Colonic mucosa (tissue), 4 donors: ENCODE data around the gene MYO19. TPM values are rescaled to one million over a fixed set of nuclear protein-coding genes. Genes with fewer than 3 reads are reported as not detected.
A peak's percentile ranks its signal among the peaks of the same experiment; 100 is the strongest.

Experiments
- DNase-seq: peaks from one replicate; pipeline ENCODE4 v3.0.0-alpha.2; 2020
- H3K27ac ChIP-seq: fragments of 200-600 bp; one replicate; pipeline ENCODE4 v1.8.0; 2021
- H3K27me3 ChIP-seq: fragments of 200-600 bp; one replicate; pipeline ENCODE4 v1.8.0; 2021
- H3K36me3 ChIP-seq: fragments of 200-600 bp; one replicate; pipeline ENCODE4 v1.8.0; 2021
- H3K4me1 ChIP-seq: fragments of 200-600 bp; one replicate; pipeline ENCODE4 v1.8.0; 2021; ENCODE audit warnings: mild to moderate bottlenecking
- H3K4me3 ChIP-seq: fragments of 200-600 bp; one replicate; pipeline ENCODE4 v1.8.0; 2021
- H3K9ac ChIP-seq, 2 donors: one replicate each; pipeline ENCODE4 v1.7.0; 2013; ENCODE audit warnings: control low read depth in 2 of 2, low read depth in 2 of 2, low read length in 2 of 2
- H3K9me3 ChIP-seq: fragments of 200-600 bp; one replicate; pipeline ENCODE4 v1.8.0; 2021
- intact Hi-C: fragments of 100-400 bp; cut with DNase I; formaldehyde crosslinking; loops from one replicate; pipeline ENCODE4 v1.14.1; 2022
- total RNA-seq, 2 donors: library from RNA; stranded (reverse); fragmentation: NEBNext Ultra II Directional in 1 of 2; extraction: Animal tissue kit (Norgen Biotek cat#: 25700) in 1 of 2; gene quantifications; one replicate each; pipeline ENCODE4 v1.2.1, GENCODE V29; 2021
- TF ChIP-seq, protein P1 (sequence below): fragments of 200-600 bp; IDR thresholded peaks from one replicate; pipeline ENCODE4 v1.8.0; 2022; ENCODE audit warnings: antibody characterized with exemption, mild to moderate bottlenecking
- donor health status: healthy.
- donor health status: DM: no; HTN: no; CAD: no.
- donor health status: DM: no; HTN: no; CAD: no.

MYO19 gene
- total RNA-seq, 2 donors from 2014 or later, result 48.8 to 149 TPM

DNA sequence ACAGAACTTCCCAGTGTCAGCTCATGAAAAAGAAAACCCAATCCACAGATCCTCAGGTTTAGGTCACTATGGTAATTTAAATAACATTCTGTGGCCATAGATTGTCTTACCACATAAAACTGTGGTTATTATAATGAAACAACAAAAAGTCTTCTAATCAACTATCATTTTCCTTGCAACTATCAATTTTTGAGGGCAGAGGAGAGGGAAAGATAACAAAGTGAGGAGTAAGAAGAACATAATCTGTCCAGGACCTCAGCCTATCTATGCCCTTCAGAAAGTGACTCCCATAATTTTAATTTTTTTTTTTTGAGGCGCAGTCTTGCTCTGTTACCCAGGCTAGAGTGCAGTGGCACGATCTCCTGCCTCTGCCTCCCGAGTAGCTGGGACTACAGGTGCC lies 6.0 kb upstream of the MYO19 start:
- no peak overlapping the region for H3K9ac ChIP-seq
- no peaks in the 10 kb centered on the region for H3K36me3 ChIP-seq
- DNase-seq, result no peak
- no peaks in the 10 kb centered on the region for H3K4me1 ChIP-seq
- no peaks in the 10 kb centered on the region for H3K27me3 ChIP-seq
- intact Hi-C loops, result no loop called here
- no peak overlapping the region for H3K27ac ChIP-seq
- TF ChIP-seq, protein P1, sequence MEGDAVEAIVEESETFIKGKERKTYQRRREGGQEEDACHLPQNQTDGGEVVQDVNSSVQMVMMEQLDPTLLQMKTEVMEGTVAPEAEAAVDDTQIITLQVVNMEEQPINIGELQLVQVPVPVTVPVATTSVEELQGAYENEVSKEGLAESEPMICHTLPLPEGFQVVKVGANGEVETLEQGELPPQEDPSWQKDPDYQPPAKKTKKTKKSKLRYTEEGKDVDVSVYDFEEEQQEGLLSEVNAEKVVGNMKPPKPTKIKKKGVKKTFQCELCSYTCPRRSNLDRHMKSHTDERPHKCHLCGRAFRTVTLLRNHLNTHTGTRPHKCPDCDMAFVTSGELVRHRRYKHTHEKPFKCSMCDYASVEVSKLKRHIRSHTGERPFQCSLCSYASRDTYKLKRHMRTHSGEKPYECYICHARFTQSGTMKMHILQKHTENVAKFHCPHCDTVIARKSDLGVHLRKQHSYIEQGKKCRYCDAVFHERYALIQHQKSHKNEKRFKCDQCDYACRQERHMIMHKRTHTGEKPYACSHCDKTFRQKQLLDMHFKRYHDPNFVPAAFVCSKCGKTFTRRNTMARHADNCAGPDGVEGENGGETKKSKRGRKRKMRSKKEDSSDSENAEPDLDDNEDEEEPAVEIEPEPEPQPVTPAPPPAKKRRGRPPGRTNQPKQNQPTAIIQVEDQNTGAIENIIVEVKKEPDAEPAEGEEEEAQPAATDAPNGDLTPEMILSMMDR, result no peak
- H3K9me3 ChIP-seq, result no peaks in the 10 kb centered on the region
- H3K4me3 ChIP-seq, result no peak overlapping the region

DNA sequence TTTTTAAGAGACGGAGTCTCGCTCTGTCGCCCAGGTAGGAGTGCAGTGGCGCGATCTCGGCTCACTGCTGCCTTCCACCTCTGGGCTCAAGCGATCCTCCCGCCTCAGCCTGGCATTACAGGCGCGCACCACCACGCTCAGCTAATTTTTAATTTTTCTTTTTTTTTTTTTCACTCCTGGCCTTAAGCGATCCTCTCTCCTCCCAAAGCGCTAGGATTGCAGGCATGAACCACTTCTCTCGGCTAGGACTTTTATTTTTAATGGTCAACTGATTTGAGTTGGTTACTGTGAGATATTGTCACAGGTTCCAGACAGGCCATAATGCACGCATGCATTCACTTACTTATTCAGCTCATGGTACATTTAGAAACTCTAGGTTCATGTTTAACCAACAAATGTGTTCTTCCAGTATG lies 1.0 kb upstream of the MYO19 start:
- TF ChIP-seq, protein P1, result no peak
- peak overlapping the region; percentile 93 to 98 for H3K9ac ChIP-seq
- H3K4me3 ChIP-seq, result peak overlapping the region; percentile 87

DNA sequence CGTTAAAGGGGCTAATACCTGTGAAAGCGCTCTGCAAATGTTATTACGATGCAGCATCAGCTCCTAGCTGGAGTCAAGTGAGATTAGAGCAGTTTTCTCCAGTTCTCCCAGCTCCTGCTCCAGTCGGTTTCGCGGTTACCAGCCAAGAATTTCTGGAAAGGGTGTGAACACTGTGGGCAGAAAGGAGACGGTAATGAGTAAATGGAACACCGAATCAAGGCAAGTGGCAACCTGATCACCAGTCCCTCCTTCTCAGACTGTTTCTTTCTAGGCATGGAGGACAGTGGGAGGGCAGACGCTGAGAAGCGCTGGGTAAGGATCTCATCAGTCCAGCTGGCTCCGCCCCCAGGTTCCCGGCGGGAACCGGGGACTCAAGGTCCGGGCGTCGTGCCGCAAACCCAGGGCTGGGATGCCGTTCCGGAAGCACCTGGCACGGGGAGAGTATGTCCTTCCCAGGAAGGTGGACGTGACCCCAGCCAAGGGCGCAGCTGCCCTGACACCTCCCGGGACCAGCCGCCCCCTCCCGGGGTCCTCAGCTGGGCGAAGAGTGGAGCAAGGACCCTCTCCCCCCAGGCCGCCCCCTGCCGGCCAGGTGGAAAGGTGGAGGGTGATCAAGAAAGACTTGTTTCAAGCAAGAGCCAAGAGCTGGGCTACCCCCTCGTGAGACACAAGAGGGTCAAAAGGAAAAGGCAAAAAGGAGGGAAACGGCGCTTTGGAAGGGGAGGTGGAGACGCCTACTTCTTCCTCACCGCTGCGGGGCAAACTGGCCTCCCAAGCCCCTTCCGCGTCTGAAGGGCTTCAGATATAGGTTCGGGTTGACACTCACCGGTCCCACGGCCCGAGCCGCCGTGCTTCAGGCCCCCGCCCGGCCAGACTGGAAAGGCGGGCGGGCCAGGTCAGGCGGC lies 481 bp downstream of the MYO19 start:
- Histone ChIP-seq H3K9me3 (no peaks in the 10 kb centered on the region), H3K27me3 (no peaks in the 10 kb centered on the region), H3K9ac (peak overlapping the region; percentile 93 to 98), H3K4me3 (peak overlapping the region; percentile 87), H3K4me1 (peaks cover 4% of the 10 kb centered on the region), H3K27ac (peak overlapping the region; percentile 93), H3K36me3 (no peaks in the 10 kb centered on the region)
- intact Hi-C loops, result no loop called here
- peak; percentile 81 for DNase-seq
- TF ChIP-seq, protein P1, result peak; percentile 52

More for the DNA sequence above, 1.0 kb upstream of the MYO19 start:
- no peaks in the 10 kb centered on the region for H3K27me3 ChIP-seq
- H3K9me3 ChIP-seq, result no peaks in the 10 kb centered on the region
- peaks cover 4% of the 10 kb centered on the region for H3K4me1 ChIP-seq
- intact Hi-C loops, result no loop called here
- no peak for DNase-seq
- no peaks in the 10 kb centered on the region for H3K36me3 ChIP-seq
- H3K27ac ChIP-seq, result peak overlapping the region; percentile 93

DNA sequence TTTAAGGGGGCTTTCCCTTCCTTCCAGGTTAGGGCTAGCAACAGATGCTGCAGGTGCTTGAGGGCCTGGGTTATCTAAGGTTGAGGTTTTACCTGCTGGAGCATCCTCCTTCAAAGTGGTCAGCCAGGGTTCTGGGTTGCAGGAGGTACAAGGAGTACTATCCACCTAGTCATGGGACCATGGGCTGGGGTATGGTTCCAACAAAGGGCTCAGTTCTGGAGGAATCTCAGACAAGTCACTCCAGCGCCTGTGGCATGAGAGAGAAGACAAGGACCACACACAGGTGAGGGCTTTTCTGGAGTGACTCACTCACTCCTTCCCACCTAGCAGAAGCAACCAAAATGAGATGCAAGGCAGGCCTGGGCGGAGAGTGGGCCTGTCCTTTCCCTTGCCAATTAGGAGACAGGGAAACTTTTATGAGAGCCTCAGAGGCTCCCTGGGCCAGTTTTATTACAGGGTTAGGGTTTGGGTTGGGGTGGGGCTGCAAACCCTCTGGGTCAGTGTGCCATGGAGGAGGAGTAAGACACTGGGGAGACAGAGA lies 2.2 kb downstream of the MYO19 start:
- H3K27me3 ChIP-seq, result no peaks in the 10 kb centered on the region
- intact Hi-C loops, result no loop called here
- H3K4me1 ChIP-seq, result peaks cover 4% of the 10 kb centered on the region
- TF ChIP-seq, protein P1, result no peak
- no peaks in the 10 kb centered on the region for H3K9me3 ChIP-seq
- H3K27ac ChIP-seq, result no peak overlapping the region
- H3K4me3 ChIP-seq, result no peak overlapping the region
- H3K9ac ChIP-seq, result no peak overlapping the region
- no peaks in the 10 kb centered on the region for H3K36me3 ChIP-seq
- peak; percentile 16 for DNase-seq

DNA sequence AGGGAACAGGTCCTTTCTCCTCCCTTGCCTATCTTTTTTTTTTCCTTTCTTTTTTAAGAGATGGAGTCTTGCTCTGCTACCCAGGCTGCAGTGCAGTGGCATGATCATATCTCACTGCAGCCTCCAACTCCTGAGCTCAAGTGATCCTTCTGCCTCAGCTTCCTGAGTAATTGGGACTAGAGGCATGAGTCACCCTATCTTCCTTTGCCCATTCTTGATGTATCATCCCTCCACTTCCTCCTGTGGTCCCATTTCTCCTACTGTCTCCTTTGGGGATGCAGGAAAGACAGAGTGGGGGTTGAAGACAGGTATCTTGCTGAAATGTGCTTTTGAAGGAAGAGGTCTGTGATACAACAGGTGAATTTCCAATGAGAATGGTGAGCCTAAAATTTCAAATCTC lies 5.5 kb downstream of the MYO19 start:
- Histone ChIP-seq H3K9ac (no peak overlapping the region), H3K9me3 (no peaks in the 10 kb centered on the region), H3K4me1 (peaks cover 4% of the 10 kb centered on the region), H3K36me3 (no peaks in the 10 kb centered on the region), H3K27ac (no peak overlapping the region), H3K4me3 (no peak overlapping the region), H3K27me3 (no peaks in the 10 kb centered on the region)
- no peak for DNase-seq
- TF ChIP-seq, protein P1, result no peak
- intact Hi-C loops, result no loop called here
